Thymus (tissue), 14 donors: ENCODE data around the gene OR5F1. TPM values are rescaled to one million over a fixed set of nuclear protein-coding genes. Genes with fewer than 3 reads are reported as not detected.

Experiments
- DNase-seq, 9 donors: peaks; one replicate each; pipeline ENCODE4 v3.0.0-alpha.2; 2013; ENCODE audit warnings: low spot score in 9 of 9, low read depth in 6 of 9, missing footprints in 1 of 9
- H3K27ac ChIP-seq, 2 donors: one replicate each; pipeline ENCODE4 v1.5.1; 2013; ENCODE audit warnings: control low read depth in 1 of 2, low read depth in 1 of 2, low read length in 1 of 2, mild to moderate bottlenecking in 1 of 2, moderate library complexity in 1 of 2
- H3K27me3 ChIP-seq, 2 donors: one replicate each; pipeline ENCODE4 v1.5.1; 2013; ENCODE audit warnings: low read length in 1 of 2; ENCODE audit not compliant: control insufficient read depth in 2 of 2, insufficient read depth in 1 of 2
- H3K36me3 ChIP-seq, 2 donors: one replicate each; pipeline ENCODE4 v1.5.1; 2013; ENCODE audit warnings: low read length in 1 of 2, mild to moderate bottlenecking in 1 of 2, moderate library complexity in 1 of 2; ENCODE audit not compliant: control insufficient read depth in 2 of 2, insufficient read depth in 2 of 2
- H3K4me1 ChIP-seq, 2 donors: one replicate each; pipeline ENCODE4 v1.5.1; 2013; ENCODE audit warnings: low read length in 2 of 2; ENCODE audit not compliant: control insufficient read depth in 2 of 2, insufficient read depth in 2 of 2
- H3K4me3 ChIP-seq, 2 donors: one replicate each; pipeline ENCODE4 v1.5.1; 2013; ENCODE audit warnings: low read length in 2 of 2, control low read depth in 1 of 2, mild to moderate bottlenecking in 1 of 2
- H3K9me3 ChIP-seq, 2 donors: one replicate each; pipeline ENCODE4 v1.5.1; 2013; ENCODE audit warnings: low read length in 1 of 2, mild to moderate bottlenecking in 1 of 2; ENCODE audit not compliant: control insufficient read depth in 2 of 2, insufficient read depth in 1 of 2
- WGBS: extraction: QIAGEN DNeasy Blood & Tissue Kit; methylation state at CpG from one replicate; pipeline ENCODE4 v1.1.7; 2013; 5-methylcytosine and 5-hydroxymethylcytosine counted together
- long read RNA-seq, 10 donors: transcript quantifications; one replicate each; lab custom pipeline, GENCODE V29; 2026
- polyA plus RNA-seq: library from polyadenylated mRNA; stranded (reverse); fragments of 200-250 nt; gene quantifications from one replicate; pipeline ENCODE4 v1.2.3, GENCODE V29; 2013
- total RNA-seq: library from RNA; stranded (reverse); fragments of 120-200 nt; gene quantifications from one replicate; pipeline ENCODE4 v1.2.4, GENCODE V29; 2013
- donor health status: healthy.

OR5F1 gene
- total RNA-seq = not detected
- 0.02 TPM for polyA plus RNA-seq
- long read RNA-seq, donor 1 = 0 reads
- long read RNA-seq, donor 2 = 0 reads
- long read RNA-seq, donor 3 = 0 reads
- long read RNA-seq, donor 4 = 0 reads
- long read RNA-seq, donor 5 = 0 reads
- long read RNA-seq, donor 6 = 0 reads
- long read RNA-seq, donor 7 = 0 reads
- long read RNA-seq, donor 8 = 0 reads
- long read RNA-seq, donor 9 = 0 reads
- long read RNA-seq, donor 10 = 0 reads

- DNase-seq = no peak
- no peaks in the 10 kb centered on the region for H3K4me1 ChIP-seq
- H3K27me3 ChIP-seq = no peaks in the 10 kb centered on the region
- no peaks in the 10 kb centered on the region for H3K9me3 ChIP-seq
- no peak within 1 kb of the TSS for H3K4me3 ChIP-seq
- WGBS = 85% methylated on average over 2 of the region's 2 CpGs
- H3K27ac ChIP-seq = no peak within 1 kb of the TSS
- no peaks in the 10 kb centered on the region for H3K36me3 ChIP-seq
These were observed at the start of gene OR5F1 for GRCh38 chr11:55994525-55994924. Gene OR5F1, minus strand, starts transcription at chr11:55994625. Its CDS starts 0 bp downstream, at chr11:55994625.

GRCh38 chr11:56027354-56027753 is 32.9 kb upstream of the OR5F1 start, which contains the start of gene OR5AS1:
Gene OR5AS1, plus strand, starts transcription at chr11:56027654. Its CDS starts 2,765 bp downstream, at chr11:56030419.
- Histone ChIP-seq H3K4me1 (no peaks in the 10 kb centered on the region), H3K9me3 (no peaks in the 10 kb centered on the region), H3K36me3 (no peaks in the 10 kb centered on the region), H3K27ac (no peak within 1 kb of the TSS), H3K4me3 (no peak within 1 kb of the TSS), H3K27me3 (no peaks in the 10 kb centered on the region)
- no peak for DNase-seq

- no peak for DNase-seq
- Histone ChIP-seq H3K4me3 (no peak overlapping the region), H3K27ac (no peak overlapping the region), H3K27me3 (no peaks in the 10 kb centered on the region), H3K9me3 (no peaks in the 10 kb centered on the region), H3K36me3 (no peaks in the 10 kb centered on the region), H3K4me1 (no peaks in the 10 kb centered on the region)
- WGBS = 70% methylated on average over 2 of the region's 2 CpGs
These were observed 19.4 kb upstream of the OR5F1 start for GRCh38 chr11:56013805-56014204.

- Histone ChIP-seq H3K4me1 (no peaks in the 10 kb centered on the region), H3K9me3 (no peaks in the 10 kb centered on the region), H3K36me3 (no peaks in the 10 kb centered on the region), H3K27ac (no peak overlapping the region), H3K27me3 (no peaks in the 10 kb centered on the region), H3K4me3 (no peak overlapping the region)
- DNase-seq = no peak
These were observed 16.3 kb upstream of the OR5F1 start for GRCh38 chr11:56010716-56011115.

- 97% methylated on average over 3 of the region's 3 CpGs for WGBS
- Histone ChIP-seq H3K9me3 (peaks cover 0 to 2% of the 10 kb centered on the region in 2 donors), H3K4me3 (no peak overlapping the region), H3K27me3 (no peaks in the 10 kb centered on the region), H3K27ac (no peak overlapping the region), H3K36me3 (no peaks in the 10 kb centered on the region), H3K4me1 (no peaks in the 10 kb centered on the region)
- no peak for DNase-seq
These were observed 23.5 kb downstream of the OR5F1 start for GRCh38 chr11:55970935-55971334.

GRCh38 chr11:55969845-55970244 is 24.6 kb downstream of the OR5F1 start, which contains the start of gene OR10AG1:
Gene OR10AG1, minus strand, starts transcription at chr11:55969945. Its CDS starts 38 bp downstream, at chr11:55969907.
- Histone ChIP-seq H3K27ac (no peak within 1 kb of the TSS), H3K36me3 (no peaks in the 10 kb centered on the region), H3K27me3 (no peaks in the 10 kb centered on the region), H3K4me1 (no peaks in the 10 kb centered on the region), H3K4me3 (no peak within 1 kb of the TSS), H3K9me3 (peaks cover 0 to 2% of the 10 kb centered on the region in 2 donors)
- DNase-seq = no peak
- WGBS = 89% methylated on average over 2 of the region's 2 CpGs

- DNase-seq = no peak
- peaks cover 0 to 2% of the 10 kb centered on the region in 2 donors for H3K9me3 ChIP-seq
- no peaks in the 10 kb centered on the region for H3K4me1 ChIP-seq
- WGBS = 81% methylated on average over 5 of the region's 5 CpGs
- H3K36me3 ChIP-seq = no peaks in the 10 kb centered on the region
- no peak overlapping the region for H3K27ac ChIP-seq
- no peaks in the 10 kb centered on the region for H3K27me3 ChIP-seq
- no peak overlapping the region for H3K4me3 ChIP-seq
These were observed 26.5 kb downstream of the OR5F1 start for GRCh38 chr11:55967914-55968313.

GRCh38 chr11:55966391-55966790 is 28.0 kb downstream of the OR5F1 start:
- H3K36me3 ChIP-seq = no peaks in the 10 kb centered on the region
- WGBS = 87% methylated on average over 2 of the region's 2 CpGs
- no peak overlapping the region for H3K4me3 ChIP-seq
- no peaks in the 10 kb centered on the region for H3K4me1 ChIP-seq
- no peaks in the 10 kb centered on the region for H3K27me3 ChIP-seq
- peaks cover 0 to 2% of the 10 kb centered on the region in 2 donors for H3K9me3 ChIP-seq
- no peak overlapping the region for H3K27ac ChIP-seq
- no peak for DNase-seq

GRCh38 chr11:55956521-55956920 is 37.9 kb downstream of the OR5F1 start:
- Histone ChIP-seq H3K4me1 (no peaks in the 10 kb centered on the region), H3K36me3 (no peaks in the 10 kb centered on the region), H3K27ac (no peak overlapping the region), H3K9me3 (no peaks in the 10 kb centered on the region), H3K4me3 (no peak overlapping the region), H3K27me3 (no peaks in the 10 kb centered on the region)
- WGBS = 84% methylated on average over 4 of the region's 4 CpGs
- DNase-seq = no peak
